Tracheal epithelial cell (primary cell): Measurements from ENCODE around the gene RSRC1. TPM values are rescaled to one million over a fixed set of nuclear protein-coding genes. Genes with fewer than 3 reads are reported as not detected.

Experiments
- total RNA-seq: library from RNA; depleted of rRNA; stranded (reverse); fragments of >200 nt; gene quantifications from 2 replicates; pipeline ENCODE4 v1.2.1, GENCODE V29; 2014

The RSRC1 gene
- 21.5 and 32.0 TPM in 2 replicates for total RNA-seq

GRCh38 chr3:158109804-158110657, at the start of gene RSRC1:
Gene RSRC1 (plus strand): TSS chr3:158110089. CDS start chr3:158122105, 12,016 bp downstream.

GRCh38 chr3:158570999-158571702, 461.3 kb downstream of the RSRC1 start, which contains the start of gene MLF1:
Gene MLF1 (plus strand): TSS chr3:158571194. CDS start chr3:158571301, 107 bp downstream.

Other genes starting within 250 kb of the RSRC1 start
- 0.24 TPM in 1 of 2 replicates, not detected in the other for gene SHOX2, start 3.7 kb upstream of the RSRC1 start, total RNA-seq